ENCODE results near the gene LCN12.

- TF ChIP-seq CTCF (conservative IDR thresholded peaks at IDR 0.05; ENCODE audit: low read depth, low read length) (no peak), EZH2 (IDR thresholded peaks at IDR 0.05; ENCODE audit: low read length, unreplicated experiment) (no peak)
These were observed 22.1 kb upstream of the LCN12 start for GRCh38 chr9:136930014-136930413.

Measured in PC-3 (cell line).